Hepatocyte (in vitro differentiated cells): ENCODE data around the gene MYCBPAP. TPM values are rescaled to one million over a fixed set of nuclear protein-coding genes. Genes with fewer than 3 reads are reported as not detected.

Source experiments
- DNase-seq: peaks from one replicate; pipeline ENCODE4 v3.0.0-alpha.2; 2016; ENCODE audit warnings: low spot score
- H2AFZ ChIP-seq: fragments of 200-600 bp; sonication (generic); 2 replicates; pipeline ENCODE4 v1.6.0; 2016; ENCODE audit warnings: antibody characterized with exemption, mild to moderate bottlenecking
- H3K27ac ChIP-seq: fragments of 200-600 bp; sonication (generic); 2 replicates; pipeline ENCODE4 v1.5.1; 2016; ENCODE audit warnings: mild to moderate bottlenecking
- H3K27me3 ChIP-seq: fragments of 200-600 bp; sonication (generic); 2 replicates; pipeline ENCODE4 v1.6.1; 2016
- H3K36me3 ChIP-seq: fragments of 200-600 bp; sonication (generic); replicated peaks from 2 replicates; pipeline ENCODE4 v1.5.1; 2016; ENCODE audit warnings: low read depth; ENCODE audit not compliant: insufficient read depth
- H3K4me1 ChIP-seq: fragments of 200-600 bp; sonication (generic); 2 replicates; pipeline ENCODE4 v1.5.1; 2016; ENCODE audit warnings: mild to moderate bottlenecking, moderate library complexity; ENCODE audit not compliant: insufficient read depth
- H3K4me2 ChIP-seq: fragments of 200-600 bp; sonication (generic); 2 replicates; pipeline ENCODE4 v1.6.0; 2016
- H3K4me3 ChIP-seq: fragments of 200-600 bp; sonication (generic); 2 replicates; pipeline ENCODE4 v1.5.1; 2016; ENCODE audit warnings: mild to moderate bottlenecking
- H3K79me2 ChIP-seq: fragments of 200-600 bp; sonication (generic); 2 replicates; pipeline ENCODE4 v1.6.0; 2017; ENCODE audit warnings: mild to moderate bottlenecking
- H3K9me2 ChIP-seq: fragments of 200-600 bp; sonication (generic); replicated peaks from 2 replicates; pipeline ENCODE4 v1.6.0; 2017; ENCODE audit warnings: mild to moderate bottlenecking; ENCODE audit not compliant: insufficient read depth
- H3K9me3 ChIP-seq: fragments of 200-600 bp; sonication (generic); 2 replicates; pipeline ENCODE4 v1.5.1; 2016; ENCODE audit warnings: low read depth, mild to moderate bottlenecking
- H4K20me1 ChIP-seq: fragments of 200-600 bp; sonication (generic); 2 replicates; pipeline ENCODE4 v1.6.0; 2016; ENCODE audit warnings: mild to moderate bottlenecking; ENCODE audit not compliant: insufficient read depth, poor library complexity, severe bottlenecking
- CTCF ChIP-seq: fragments of 200-600 bp; sonication (generic); IDR thresholded peaks from 2 replicates; pipeline ENCODE4 v1.5.1; 2016; ENCODE audit warnings: antibody characterized with exemption, mild to moderate bottlenecking; ENCODE audit not compliant: poor library complexity
- EZH2 ChIP-seq: fragments of 200-600 bp; sonication (generic); IDR thresholded peaks from 2 replicates; pipeline ENCODE4 v1.6.1; 2016; ENCODE audit warnings: antibody characterized with exemption, mild to moderate bottlenecking, borderline replicate concordance
- EZH2phosphoT487 ChIP-seq: fragments of 200-600 bp; sonication (generic); IDR thresholded peaks from one replicate; pipeline ENCODE4 v1.6.1; 2018; ENCODE audit warnings: antibody characterized with exemption, mild to moderate bottlenecking, low read depth, moderate library complexity; ENCODE audit not compliant: unreplicated experiment, severe bottlenecking
- WGBS: methylation state at CpG from one replicate; pipeline ENCODE4 v1.1.6; 2016; ENCODE audit warnings: low lambda C conversion rate; ENCODE audit errors: missing lambda C conversion rate; 5-methylcytosine and 5-hydroxymethylcytosine counted together
- polyA plus RNA-seq: library from polyadenylated mRNA; unstranded; fragments of >200 nt; fragmentation: Nextera tagmentation; extraction: Ambion mirVana; gene quantifications from 2 replicates; pipeline ENCODE4 v1.2.1, GENCODE V29; 2016
- total RNA-seq: library from RNA; depleted of rRNA; stranded (reverse); fragments of >200 nt; gene quantifications from 2 replicates; pipeline ENCODE4 v1.2.3, GENCODE V29; 2014

Gene MYCBPAP
- total and polyA plus RNA-seq, 2 experiments from 2014 or later, result 0.43 to 0.70 TPM

- WGBS, result 2% methylated on average over 29 of the region's 88 CpGs
- Histone ChIP-seq H3K27me3 (peaks cover 63% of the 10 kb centered on the region), H2AFZ (peak overlapping the region; percentile 37), H3K4me2 (peak overlapping the region; percentile 91), H4K20me1 (no peaks in the 10 kb centered on the region), H3K27ac (peak overlapping the region; percentile 79), H3K36me3 (no peaks in the 10 kb centered on the region), H3K9me2 (no peaks in the 10 kb centered on the region), H3K79me2 (no peaks in the 10 kb centered on the region), H3K4me3 (peak overlapping the region; percentile 67), H3K9me3 (no peaks in the 10 kb centered on the region), H3K4me1 (peaks cover 50% of the 10 kb centered on the region)
- TF ChIP-seq EZH2 (no peak), CTCF (no peak), EZH2phosphoT487 (no peak)
- DNase-seq, result peak; percentile 36
These were observed 52.9 kb downstream of the MYCBPAP start for GRCh38 chr17:50560931-50561745.

- Histone ChIP-seq H3K36me3 (no peaks in the 10 kb centered on the region), H2AFZ (peak overlapping the region; percentile 37), H3K79me2 (no peaks in the 10 kb centered on the region), H3K4me3 (no peak overlapping the region), H4K20me1 (no peaks in the 10 kb centered on the region), H3K27ac (no peak overlapping the region), H3K4me1 (peaks cover 50% of the 10 kb centered on the region), H3K27me3 (peaks cover 69% of the 10 kb centered on the region), H3K9me3 (no peaks in the 10 kb centered on the region), H3K4me2 (peak overlapping the region; percentile 91), H3K9me2 (no peaks in the 10 kb centered on the region)
- WGBS, result 0% methylated on average over 2 of the region's 27 CpGs
- TF ChIP-seq CTCF (no peak), EZH2 (no peak), EZH2phosphoT487 (no peak)
- peak; percentile 33 for DNase-seq
These were observed 53.5 kb downstream of the MYCBPAP start for GRCh38 chr17:50561746-50562141.

- Histone ChIP-seq H3K9me3 (no peaks in the 10 kb centered on the region), H3K4me2 (peak overlapping the region; percentile 91), H3K79me2 (no peaks in the 10 kb centered on the region), H4K20me1 (no peaks in the 10 kb centered on the region), H3K4me1 (peaks cover 50% of the 10 kb centered on the region), H3K9me2 (no peaks in the 10 kb centered on the region), H3K27ac (peak overlapping the region; percentile 73), H2AFZ (no peak overlapping the region), H3K27me3 (peaks cover 69% of the 10 kb centered on the region), H3K36me3 (no peaks in the 10 kb centered on the region), H3K4me3 (no peak overlapping the region)
- 12% methylated on average over 20 of the region's 22 CpGs for WGBS
- peak; percentile 80 for TF ChIP-seq EZH2
- TF ChIP-seq EZH2phosphoT487, result peak; percentile 55
- no peak for TF ChIP-seq CTCF
- no peak for DNase-seq
These were observed 54.2 kb downstream of the MYCBPAP start for GRCh38 chr17:50562242-50563091.
